HepG2 (cell line): Measurements from ENCODE around the gene ECSIT. TPM values are rescaled to one million over a fixed set of nuclear protein-coding genes. Genes with fewer than 3 reads are reported as not detected.

Experiments used
- ATAC-seq: fragments of 200-7000 bp; cut with Tn5 transposase; 3 replicates; pipeline ENCODE4 v1.9.1; 2020; ENCODE audit warnings: mild to moderate bottlenecking, moderate library complexity
- BruUV-seq: library from RNA; stranded (reverse); fragments of 400-500 nt; replicated peaks from 2 replicates; lab custom pipeline; 2021; lab: Mats Ljungman, UMichigan
- CTCF ChIA-PET: fragments of 300-600 bp; formaldehyde crosslinking; extraction: SDS; loops from one replicate; lab custom pipeline; 2021; ENCODE audit warnings: low total read pairs, inconsistent platforms, low intra/inter-chr PET ratio; lab: Yijun Ruan, JAX
- POLR2A ChIA-PET: fragments of 350-600 bp; sonication (Branson Sonifier 250); formaldehyde crosslinking; loops from one replicate; lab custom pipeline; 2020; ENCODE audit warnings: antibody characterized with exemption, inconsistent platforms; lab: Yijun Ruan, JAX
- DNase-seq: peaks from one replicate; pipeline ENCODE4 v3.0.0-alpha.2; 2015; ENCODE audit warnings: low spot score
- FAIRE-seq: peaks from 3 replicates; lab custom pipeline; 2011; peaks lifted over from hg19 to GRCh38; lab: Jason Lieb, UNC
- H2AFZ ChIP-seq: one replicate; pipeline ENCODE4 v1.6.1; 2011; ENCODE audit warnings: low read length, inconsistent platforms
- H3K27ac ChIP-seq: fragments of 300-600 bp; 3 replicates; pipeline ENCODE4 v1.8.0; 2011; ENCODE audit warnings: mixed run types, mild to moderate bottlenecking, mixed read lengths, low read length, inconsistent platforms; ENCODE audit not compliant: insufficient read depth; ENCODE audit errors: extremely low read length
- H3K27me3 ChIP-seq, 2 experiments: fragments of 200-600 bp in 1 of 2; 2 replicates in 1 of 2; 3 replicates in 1 of 2; pipeline versions ENCODE4 v1.6.0 to v1.8.0; 2011; ENCODE audit warnings: low read length in 2 of 2, mild to moderate bottlenecking in 2 of 2, moderate library complexity in 2 of 2, inconsistent platforms in 1 of 2; ENCODE audit not compliant: insufficient read depth in 2 of 2, control insufficient read depth in 1 of 2
- H3K36me3 ChIP-seq, 2 experiments: fragments of 200-600 bp in 1 of 2; replicated peaks in 1 of 2; 2 replicates in 1 of 2; 3 replicates in 1 of 2; pipeline versions ENCODE4 v1.5.1 to v1.8.0; 2011; ENCODE audit warnings: low read length in 2 of 2, inconsistent platforms in 1 of 2; ENCODE audit not compliant: insufficient read depth in 2 of 2, control insufficient read depth in 1 of 2
- H3K4me1 ChIP-seq: 2 replicates; pipeline ENCODE4 v1.5.1; 2012; ENCODE audit warnings: low read length, inconsistent platforms; ENCODE audit not compliant: insufficient read depth
- H3K4me2 ChIP-seq: 2 replicates; pipeline ENCODE4 v1.6.0; 2011; ENCODE audit warnings: low read depth, low read length, inconsistent platforms
- H3K4me3 ChIP-seq, 3 experiments: fragments of 200-600 bp in 1 of 3; sonication (generic), shearing (Covaris generic) in 1 of 3; replicated peaks in 1 of 3; 2 replicates each; pipeline ENCODE4 v1.5.1; 2011 to 2016; ENCODE audit warnings: low read length in 3 of 3, inconsistent platforms in 2 of 3, low read depth in 2 of 3, mild to moderate bottlenecking in 2 of 3, control low read depth in 1 of 3, mixed read lengths in 1 of 3; ENCODE audit not compliant: insufficient read depth in 1 of 3
- H3K79me2 ChIP-seq: one replicate; pipeline ENCODE4 v1.6.1; 2011; ENCODE audit warnings: low read length, inconsistent platforms; ENCODE audit not compliant: insufficient read depth
- H3K9ac ChIP-seq: 2 replicates; pipeline ENCODE4 v1.6.0; 2011; ENCODE audit warnings: mild to moderate bottlenecking, low read depth, low read length, inconsistent platforms; ENCODE audit not compliant: insufficient read depth
- H3K9me3 ChIP-seq: 2 replicates; pipeline ENCODE4 v1.5.1; 2012; ENCODE audit warnings: mild to moderate bottlenecking, low read length
- H4K20me1 ChIP-seq: 2 replicates; pipeline ENCODE4 v1.6.0; 2011; ENCODE audit warnings: inconsistent platforms, mild to moderate bottlenecking, low read length, moderate library complexity; ENCODE audit not compliant: insufficient read depth
- CHD4 ChIP-seq: fragments of 200-600 bp; sonication (generic); IDR thresholded peaks from 2 replicates; pipeline ENCODE4 v1.7.0; 2017; ENCODE audit warnings: mild to moderate bottlenecking, low read length, borderline replicate concordance
- CTCF ChIP-seq: sonication (generic); formaldehyde crosslinking; IDR thresholded peaks from 2 replicates; pipeline ENCODE4 v1.5.0; 2020; ENCODE audit warnings: mild to moderate bottlenecking, missing genetic modification reagents, moderate library complexity
- DDIT3 ChIP-seq: sonication (generic); formaldehyde crosslinking; IDR thresholded peaks from 2 replicates; pipeline ENCODE4 v1.4.0; 2020; ENCODE audit warnings: mild to moderate bottlenecking, missing genetic modification reagents
- FOSL1 ChIP-seq: sonication (generic); formaldehyde crosslinking; IDR thresholded peaks from 2 replicates; pipeline ENCODE4 v1.9.0; 2021; ENCODE audit warnings: missing genetic modification reagents, borderline replicate concordance
- FOXA3 ChIP-seq: IDR thresholded peaks from 2 replicates; pipeline ENCODE4 v1.6.1; 2016; ENCODE audit warnings: missing genetic modification reagents, missing compliant biosample characterization
- KDM1A ChIP-seq: IDR thresholded peaks from 2 replicates; pipeline ENCODE4 v1.6.1; 2016; ENCODE audit warnings: missing compliant biosample characterization
- NFYB ChIP-seq: sonication (generic); formaldehyde crosslinking; IDR thresholded peaks from 2 replicates; pipeline ENCODE4 v1.4.0; 2020; ENCODE audit warnings: missing genetic modification reagents
- SAP130 ChIP-seq: IDR thresholded peaks from 2 replicates; pipeline ENCODE4 v1.6.1; 2016; ENCODE audit warnings: low read depth
- ZMYM3 ChIP-seq: sonication (generic); formaldehyde crosslinking; IDR thresholded peaks from 2 replicates; pipeline ENCODE4 v1.5.1; 2020; ENCODE audit warnings: mild to moderate bottlenecking, missing genetic modification reagents
- ZNF253 ChIP-seq: sonication (generic); formaldehyde crosslinking; IDR thresholded peaks from 2 replicates; pipeline ENCODE4 v1.8.0; 2022; ENCODE audit warnings: mild to moderate bottlenecking, missing genetic modification reagents, borderline replicate concordance
- ZNF44 ChIP-seq: sonication (generic); formaldehyde crosslinking; IDR thresholded peaks from 2 replicates; pipeline ENCODE4 v1.5.1; 2020; ENCODE audit warnings: mild to moderate bottlenecking, missing genetic modification reagents
- ZNF510 ChIP-seq: sonication (generic); formaldehyde crosslinking; IDR thresholded peaks from 2 replicates; pipeline ENCODE4 v1.4.0; 2020; ENCODE audit warnings: low read depth, mild to moderate bottlenecking, missing genetic modification reagents
- ZNF629 ChIP-seq: sonication (generic); formaldehyde crosslinking; conservative IDR thresholded peaks from 2 replicates; pipeline ENCODE4 v1.5.0; 2020; ENCODE audit warnings: missing genetic modification reagents
- ZNF776 ChIP-seq: sonication (generic); formaldehyde crosslinking; IDR thresholded peaks from 2 replicates; pipeline ENCODE4 v1.4.0; 2020; ENCODE audit warnings: mild to moderate bottlenecking, missing genetic modification reagents
- ZNF788 ChIP-seq: sonication (generic); formaldehyde crosslinking; IDR thresholded peaks from 2 replicates; pipeline ENCODE4 v1.5.0; 2020; ENCODE audit warnings: mild to moderate bottlenecking, missing genetic modification reagents, borderline replicate concordance
- WGBS: methylation state at CpG from one replicate; pipeline ENCODE4 v1.1.6; 2017; ENCODE audit warnings: low lambda C conversion rate; 5-methylcytosine and 5-hydroxymethylcytosine counted together
- in situ Hi-C: cut with HindIII; loops from 2 replicates; pipeline ENCODE4 v1.10.0; 2017; ENCODE audit warnings: low pct_unique_long_range_greater_than_20kb; ENCODE audit not compliant: extremely low pct_ligation_motif_present
- intact Hi-C: fragments of 100-400 bp; cut with micrococcal nuclease; formaldehyde crosslinking; loops from one replicate; pipeline ENCODE4 v1.10.0; 2022; ENCODE audit not compliant: unreplicated experiment
- polyA plus RNA-seq, 8 experiments: library from polyadenylated mRNA; depleted of rRNA in 3 of 8; stranded (reverse) in 7 of 8; unstranded in 1 of 8; fragments of >200 nt; fragmentation: Illumina TruSeq in 4 of 8; extraction: Trizol in 4 of 8; gene quantifications; 2 replicates each; pipeline versions ENCODE4 v1.2.1 to v1.2.3, GENCODE V29; 2011 to 2016; ENCODE audit warnings: low read depth in 4 of 8, missing spikeins in 1 of 8, mixed read lengths in 1 of 8; ENCODE audit not compliant: insufficient read depth in 1 of 8
- total RNA-seq, 5 experiments: library from RNA; depleted of rRNA; stranded (reverse); fragments of >200 nt; fragmentation: Illumina TruSeq; extraction: Trizol; gene quantifications; 2 replicates each; pipeline ENCODE4 v1.2.3, GENCODE V29; 2016; ENCODE audit warnings: low read depth in 1 of 5
- TF ChIP-seq, protein P1 (sequence below): sonication (generic); formaldehyde crosslinking; IDR thresholded peaks from 2 replicates; pipeline ENCODE4 v1.8.1; 2023; ENCODE audit warnings: mild to moderate bottlenecking, inconsistent platforms, moderate library complexity, missing genetic modification reagents, borderline replicate concordance
- TF ChIP-seq, protein P2 (sequence below): sonication (generic); formaldehyde crosslinking; IDR thresholded peaks from 2 replicates; pipeline ENCODE4 v1.4.0; 2020; ENCODE audit warnings: missing genetic modification reagents
- TF ChIP-seq, protein P3 (sequence below): sonication (generic); formaldehyde crosslinking; IDR thresholded peaks from 2 replicates; pipeline ENCODE4 v1.4.0; 2020; ENCODE audit warnings: missing genetic modification reagents

ECSIT gene
- total and polyA plus RNA-seq, 2 of the 13 experiments (the other 11 are each of a cell fraction or from before 2014, with no cell fraction given) = 36.4 to 62.3 TPM

DNA sequence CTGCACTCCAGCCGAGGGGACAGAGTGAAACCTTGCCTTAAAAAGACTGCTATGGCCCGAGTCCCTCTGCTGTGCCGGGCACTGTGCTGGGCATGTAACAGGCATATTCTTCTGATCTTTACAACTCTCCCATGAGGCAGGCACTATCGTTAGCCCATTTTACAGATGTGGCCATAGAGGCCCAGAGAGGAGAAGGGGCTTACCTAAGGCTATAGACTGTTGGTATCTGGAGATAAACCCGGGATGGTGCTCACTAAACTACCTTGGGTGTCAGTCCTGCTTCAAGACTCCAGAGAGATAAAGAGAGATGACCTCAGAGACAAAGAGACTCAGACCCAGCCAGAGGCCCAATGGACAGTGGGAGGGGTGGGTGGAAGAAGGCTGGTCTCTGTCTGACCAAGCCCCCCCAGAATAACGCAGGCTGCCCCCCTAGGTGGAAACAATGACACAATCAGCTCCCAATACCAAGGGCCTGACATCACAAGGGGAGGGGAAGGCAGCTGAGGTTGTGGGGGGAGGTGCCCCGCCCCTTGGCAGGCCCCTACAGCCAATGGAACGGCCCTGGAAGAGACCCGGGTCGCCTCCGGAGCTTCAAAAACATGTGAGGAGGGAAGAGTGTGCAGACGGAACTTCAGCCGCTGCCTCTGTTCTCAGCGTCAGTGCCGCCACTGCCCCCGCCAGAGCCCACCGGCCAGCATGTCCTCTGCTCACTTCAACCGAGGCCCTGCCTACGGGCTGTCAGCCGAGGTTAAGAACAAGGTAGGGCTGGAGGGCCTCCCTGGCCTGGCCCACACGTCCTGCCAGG is 9.5 kb upstream of the ECSIT start, which contains the start of gene CNN1:
Gene CNN1 (plus strand): TSS at position 620 of the 805 bp plus-strand sequence. CDS start 77 bp downstream, at position 697.
- POLR2A ChIA-PET = interaction anchor here (0.8 to 1.0 kb wide), 2 partner anchors 9 to 21 kb away, joined by 4 read pairs; partner anchors contain the start of genes ECSIT and ELOF1
- WGBS = 15% methylated on average over 11 of the region's 21 CpGs
- peaks cover 29% of the 10 kb centered on the region for H3K4me1 ChIP-seq
- no peaks in the 10 kb centered on the region for H3K9me3 ChIP-seq
- intact Hi-C loops (no loop called here), in situ Hi-C loops (no loop called here)
- BruUV-seq = no TSS peak
- no peak within 1 kb of the TSS for H2AFZ ChIP-seq
- peak within 1 kb of the TSS; percentile 23; the same call in 1 of the 2 replicates for H3K9ac ChIP-seq
- no peak for FAIRE-seq
- CTCF ChIA-PET = no interaction called here
- peak; percentile 50 for ATAC-seq
- peak; percentile 29 for DNase-seq
- H3K27ac ChIP-seq = no peak within 1 kb of the TSS
- H3K27me3 ChIP-seq = peaks cover 0 to 4% of the 10 kb centered on the region in 2 experiments; a peak in 1 of 5 replicates
- no peaks in the 10 kb centered on the region for H3K36me3 ChIP-seq
- H4K20me1 ChIP-seq = no peaks in the 10 kb centered on the region
- H3K4me3 ChIP-seq = peak within 1 kb of the TSS in 1 of 3 experiments; percentile 50; a peak in 1 of 6 replicates
- peak within 1 kb of the TSS; percentile 66 for H3K4me2 ChIP-seq
- no peaks in the 10 kb centered on the region for H3K79me2 ChIP-seq
- TF ChIP-seq ZNF44 = no peak
- TF ChIP-seq CHD4 = 0 out of 2 replicates have a peak, but pooled peaks have one; percentile 53
- TF ChIP-seq, protein P1, sequence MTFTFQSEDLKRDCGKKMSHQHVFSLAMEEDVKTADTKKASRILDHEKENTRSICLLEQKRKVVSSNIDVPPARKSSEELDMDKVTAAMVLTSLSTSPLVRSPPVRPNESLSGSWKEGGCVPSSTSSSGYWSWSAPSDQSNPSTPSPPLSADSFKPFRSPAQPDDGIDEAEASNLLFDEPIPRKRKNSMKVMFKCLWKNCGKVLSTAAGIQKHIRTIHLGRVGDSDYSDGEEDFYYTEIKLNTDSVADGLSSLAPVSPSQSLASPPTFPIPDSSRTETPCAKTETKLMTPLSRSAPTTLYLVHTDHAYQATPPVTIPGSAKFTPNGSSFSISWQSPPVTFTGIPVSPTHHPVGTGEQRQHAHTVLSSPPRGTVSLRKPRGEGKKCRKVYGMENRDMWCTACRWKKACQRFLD (CRISPR knock-in tag) = no peak
- no peak for TF ChIP-seq ZNF776 (CRISPR knock-in tag)
- no peak for TF ChIP-seq FOSL1
- TF ChIP-seq CTCF = 0 out of 2 replicates have a peak, but pooled peaks have one; percentile 2
- no peak for TF ChIP-seq ZNF253 (CRISPR knock-in tag)
- TF ChIP-seq SAP130 (CRISPR knock-in tag) = 0 out of 2 replicates have a peak, but pooled peaks have one; percentile 7
- peak; percentile 95 for TF ChIP-seq ZNF629
- TF ChIP-seq FOXA3 (CRISPR knock-in tag) = no peak
- TF ChIP-seq ZNF788 = no peak
- TF ChIP-seq DDIT3 = no peak
- TF ChIP-seq, protein P2, sequence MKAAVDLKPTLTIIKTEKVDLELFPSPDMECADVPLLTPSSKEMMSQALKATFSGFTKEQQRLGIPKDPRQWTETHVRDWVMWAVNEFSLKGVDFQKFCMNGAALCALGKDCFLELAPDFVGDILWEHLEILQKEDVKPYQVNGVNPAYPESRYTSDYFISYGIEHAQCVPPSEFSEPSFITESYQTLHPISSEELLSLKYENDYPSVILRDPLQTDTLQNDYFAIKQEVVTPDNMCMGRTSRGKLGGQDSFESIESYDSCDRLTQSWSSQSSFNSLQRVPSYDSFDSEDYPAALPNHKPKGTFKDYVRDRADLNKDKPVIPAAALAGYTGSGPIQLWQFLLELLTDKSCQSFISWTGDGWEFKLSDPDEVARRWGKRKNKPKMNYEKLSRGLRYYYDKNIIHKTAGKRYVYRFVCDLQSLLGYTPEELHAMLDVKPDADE (CRISPR knock-in tag) = no peak
- peak; percentile 21; the same call in 1 of the 2 replicates for TF ChIP-seq NFYB (CRISPR knock-in tag)
- no peak for TF ChIP-seq ZNF510
- TF ChIP-seq ZMYM3 (CRISPR knock-in tag) = peak; percentile 84
- peak; percentile 78; the same call in 1 of the 2 replicates for TF ChIP-seq KDM1A
- TF ChIP-seq, protein P3, sequence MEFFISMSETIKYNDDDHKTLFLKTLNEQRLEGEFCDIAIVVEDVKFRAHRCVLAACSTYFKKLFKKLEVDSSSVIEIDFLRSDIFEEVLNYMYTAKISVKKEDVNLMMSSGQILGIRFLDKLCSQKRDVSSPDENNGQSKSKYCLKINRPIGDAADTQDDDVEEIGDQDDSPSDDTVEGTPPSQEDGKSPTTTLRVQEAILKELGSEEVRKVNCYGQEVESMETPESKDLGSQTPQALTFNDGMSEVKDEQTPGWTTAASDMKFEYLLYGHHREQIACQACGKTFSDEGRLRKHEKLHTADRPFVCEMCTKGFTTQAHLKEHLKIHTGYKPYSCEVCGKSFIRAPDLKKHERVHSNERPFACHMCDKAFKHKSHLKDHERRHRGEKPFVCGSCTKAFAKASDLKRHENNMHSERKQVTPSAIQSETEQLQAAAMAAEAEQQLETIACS (CRISPR knock-in tag) = no peak
